HG03060 (cell line): ENCODE results near the gene RMDN2.

ENCODE experiments used
- ATAC-seq: cut with Tn5 transposase; IDR thresholded peaks from one replicate; pipeline ENCODE4 v1.9.1; 2021; ENCODE audit warnings: low read depth, moderate number of reproducible peaks; ENCODE audit not compliant: unreplicated experiment

RMDN2 gene

GRCh38 chr2:37896319-37896718 lies 28.8 kb upstream of the RMDN2 start:
- ATAC-seq, result no peak

GRCh38 chr2:37897511-37897910 lies 27.6 kb upstream of the RMDN2 start:
- no peak for ATAC-seq

- no peak for ATAC-seq
Measured at GRCh38 chr2:37898448-37898847, 26.6 kb upstream of the RMDN2 start.

- no peak for ATAC-seq
Measured at GRCh38 chr2:37902991-37903390, 22.1 kb upstream of the RMDN2 start.

GRCh38 chr2:37904425-37904824 lies 20.7 kb upstream of the RMDN2 start:
- ATAC-seq, result no peak

- ATAC-seq, result no peak
Measured at GRCh38 chr2:37904993-37905392, 20.1 kb upstream of the RMDN2 start.

GRCh38 chr2:37906131-37906530 lies 19.0 kb upstream of the RMDN2 start:
- ATAC-seq, result no peak

- ATAC-seq, result no peak
Measured at GRCh38 chr2:37907501-37908225, 17.4 kb upstream of the RMDN2 start.

- ATAC-seq, result no peak
Measured at GRCh38 chr2:37911296-37911873, 13.7 kb upstream of the RMDN2 start.

GRCh38 chr2:37912056-37912455 lies 13.0 kb upstream of the RMDN2 start:
- no peak for ATAC-seq

GRCh38 chr2:37912616-37913015 lies 12.5 kb upstream of the RMDN2 start:
- ATAC-seq, result no peak

GRCh38 chr2:37914340-37914739 lies 10.7 kb upstream of the RMDN2 start:
- ATAC-seq, result no peak

- no peak for ATAC-seq
Measured at GRCh38 chr2:37915773-37916172, 9.3 kb upstream of the RMDN2 start.

- ATAC-seq, result no peak
Measured at GRCh38 chr2:37916512-37917082, 8.5 kb upstream of the RMDN2 start.

GRCh38 chr2:37917281-37918228 lies 7.5 kb upstream of the RMDN2 start:
- no peak for ATAC-seq

GRCh38 chr2:37918742-37919186 lies 6.3 kb upstream of the RMDN2 start:
- ATAC-seq, result no peak

- ATAC-seq, result no peak
Measured at GRCh38 chr2:37919631-37920032, 5.5 kb upstream of the RMDN2 start.

- no peak for ATAC-seq
Measured at GRCh38 chr2:37920570-37920969, 4.5 kb upstream of the RMDN2 start.

GRCh38 chr2:37921781-37922180 lies 3.3 kb upstream of the RMDN2 start:
- no peak for ATAC-seq

- no peak for ATAC-seq
Measured at GRCh38 chr2:37923308-37924055, 1.6 kb upstream of the RMDN2 start.
